LNCaP clone FGC (cell line): ENCODE measurements around the gene OLFML2B.

Experiments used
- DNase-seq: peaks from one replicate; pipeline ENCODE4 v3.0.0-alpha.2; 2011; ENCODE audit warnings: low read depth
- H3K4me3 ChIP-seq: 2 replicates; pipeline ENCODE4 v1.5.1; 2011; ENCODE audit warnings: mild to moderate bottlenecking, low read depth, low read length, control low read depth
- CTCF ChIP-seq: IDR thresholded peaks from 2 replicates; pipeline ENCODE4 v1.5.1; 2012; ENCODE audit warnings: mild to moderate bottlenecking; ENCODE audit not compliant: control insufficient read depth, insufficient read depth; ENCODE audit errors: extremely low read depth

The OLFML2B gene

GRCh38 chr1:162023547-162024501, at the start of gene OLFML2B:
Gene OLFML2B, minus strand, starts transcription at chr1:162023869. Its CDS starts 439 bp downstream, at chr1:162023430.
- TF ChIP-seq CTCF = peak; percentile 62
- DNase-seq = no peak
- H3K4me3 ChIP-seq = peak within 1 kb of the TSS; percentile 57

GRCh38 chr1:162072740-162073139, 49.1 kb upstream of the OLFML2B start:
- H3K4me3 ChIP-seq = no peak overlapping the region
- DNase-seq = no peak

DNA sequence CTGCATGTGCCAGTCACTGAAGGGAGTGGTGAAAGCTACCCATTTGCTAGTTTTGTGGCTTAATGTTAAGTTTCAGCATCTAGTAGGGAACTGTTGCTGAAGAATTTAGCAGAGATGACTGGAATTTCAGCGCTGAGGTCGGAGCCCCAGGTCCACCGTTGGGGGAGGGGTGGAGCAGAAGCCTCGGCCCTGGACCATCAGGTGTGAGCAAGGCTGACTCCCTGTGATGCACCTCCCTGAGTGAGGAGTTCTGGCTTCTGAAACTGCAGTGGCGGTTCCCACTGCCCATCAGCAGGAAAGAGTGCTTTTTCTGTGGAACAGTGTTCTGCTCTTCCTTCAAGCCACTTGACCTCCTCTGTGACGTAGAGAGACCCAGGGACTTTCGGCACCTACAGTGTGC, 47.2 kb upstream of the OLFML2B start:
- DNase-seq = no peak
- TF ChIP-seq CTCF = no peak
- peak overlapping the region; percentile 67 for H3K4me3 ChIP-seq

More at GRCh38 chr1:162072740-162073139, 49.1 kb upstream of the OLFML2B start:
- TF ChIP-seq CTCF = no peak

- DNase-seq = no peak
- peak overlapping the region; percentile 67 for H3K4me3 ChIP-seq
- no peak for TF ChIP-seq CTCF
These were observed 46.6 kb upstream of the OLFML2B start for GRCh38 chr1:162070094-162070748.

- TF ChIP-seq CTCF = no peak; the same call in 1 of the 2 replicates
- peak within 1 kb of the TSS; percentile 67 for H3K4me3 ChIP-seq
- no peak for DNase-seq
These were observed 45.8 kb upstream of the OLFML2B start, which contains the start of gene NOS1AP for GRCh38 chr1:162069334-162070093. Gene NOS1AP, plus strand, starts transcription at chr1:162069691. Its CDS starts 487 bp downstream, at chr1:162070178.

DNA sequence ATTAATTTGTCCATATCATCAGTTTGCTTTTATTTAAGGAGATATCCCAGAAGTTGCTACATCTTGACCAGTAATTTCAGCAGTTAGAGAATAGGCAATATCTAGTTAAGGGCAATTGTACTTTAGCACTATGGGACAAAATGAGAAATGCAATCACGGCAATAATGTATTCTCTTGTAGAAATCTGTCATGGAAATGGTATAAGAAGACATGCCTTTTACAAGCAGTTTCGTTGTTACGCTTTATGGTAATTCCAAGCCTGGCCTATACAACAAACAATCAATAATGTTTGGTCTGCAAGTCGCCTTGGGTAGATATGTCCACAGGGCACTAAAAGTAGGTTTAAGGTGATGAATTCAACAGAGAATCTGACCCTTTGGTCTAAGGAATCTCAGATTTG, 44.6 kb upstream of the OLFML2B start:
- H3K4me3 ChIP-seq = no peak overlapping the region
- no peak for DNase-seq
- no peak for TF ChIP-seq CTCF
